ENCODE results near the gene MYMK. TPM values are rescaled to one million over a fixed set of nuclear protein-coding genes. Genes with fewer than 3 reads are reported as not detected.

Gene MYMK
- total and polyA plus RNA-seq, 2 of the 8 experiments (the other 6 are each of a cell fraction or from before 2014, with no cell fraction given) = not detected

GRCh38 chr9:133520121-133520835, 4.5 kb downstream of the MYMK start:
- POLR2A ChIA-PET (ENCODE audit: partially characterized antibody) = interaction anchor here (0.9 to 1.4 kb wide), 2 partner anchors 12 to 172 kb away, joined by 3 to 4 read pairs; partner anchors contain the start of genes MED22 and RPL7A

More at GRCh38 chr9:133520121-133520835, 4.5 kb downstream of the MYMK start:
- Histone ChIP-seq H2AK5ac (ENCODE audit: low read depth, low read length) (no peak overlapping the region), H2BK12ac (ENCODE audit: low read depth, low read length) (no peak overlapping the region), H3K27ac (ENCODE audit: low read depth, low read length) (no peak overlapping the region), H3K18ac (ENCODE audit: extremely low read depth, low read length) (no peak overlapping the region), H2BK15ac (ENCODE audit: low read length) (no peak overlapping the region), H3K23ac (ENCODE audit: insufficient read length) (no peak overlapping the region), H3K9me3 (ENCODE audit: insufficient read depth in 2 of 2, low read depth in 1 of 2, low read length in 1 of 2) (no peaks in the 10 kb centered on the region), H3K56ac (replicated peaks; ENCODE audit: insufficient read length, low read depth, low read length) (no peak overlapping the region), H4K8ac (ENCODE audit: extremely low read depth, insufficient read depth, low read length) (no peak overlapping the region), H3K9ac (replicated peaks in 1 of 4; ENCODE audit: extremely low read depth in 1 of 4, low read depth in 3 of 4, low read length in 3 of 4) (no peak overlapping the region), H3K14ac (ENCODE audit: insufficient read length) (no peak overlapping the region), H3K4me3 (ENCODE audit: extremely low read depth in 1 of 4, insufficient read depth in 2 of 4, low read depth in 3 of 4, low read length in 4 of 4) (no peak overlapping the region), H3K79me2 (ENCODE audit: control insufficient read depth in 1 of 2, insufficient read depth in 2 of 2, low read length in 2 of 2) (no peaks in the 10 kb centered on the region), H3K79me1 (ENCODE audit: low read depth, low read length) (no peaks in the 10 kb centered on the region), H2AFZ (ENCODE audit: low read length) (no peak overlapping the region), H2BK5ac (ENCODE audit: low read depth, low read length) (no peak overlapping the region), H2BK20ac (ENCODE audit: low read length) (no peak overlapping the region), H2BK120ac (replicated peaks; ENCODE audit: low read depth, low read length) (no peak overlapping the region), H4K20me1 (replicated peaks in 1 of 2; ENCODE audit: control insufficient read depth in 1 of 2, insufficient read depth in 2 of 2, low read length in 2 of 2) (no peaks in the 10 kb centered on the region), H3K4ac (replicated peaks; ENCODE audit: insufficient read length, low read depth, low read length) (no peak overlapping the region), H3K23me2 (ENCODE audit: low read depth, low read length) (no peaks in the 10 kb centered on the region), H3K36me3 (ENCODE audit: control insufficient read depth in 2 of 4, insufficient read depth in 4 of 4, low read length in 3 of 4) (no peaks in the 10 kb centered on the region), H3K4me1 (replicated peaks in 1 of 4; ENCODE audit: control insufficient read depth in 3 of 4, insufficient read depth in 4 of 4, low read length in 3 of 4) (peaks cover 0 to 3% (median 0%) of the 10 kb centered on the region in 4 experiments; a peak in 1 of 7 replicates), H3K4me2 (ENCODE audit: insufficient read depth in 1 of 2, low read depth in 2 of 2, low read length in 2 of 2) (no peak overlapping the region), H3K27me3 (replicated peaks in 1 of 4; ENCODE audit: control insufficient read depth in 3 of 4, extremely low read depth in 1 of 4, insufficient read depth in 3 of 4, low read length in 3 of 4) (no peaks in the 10 kb centered on the region), H4K91ac (replicated peaks; ENCODE audit: insufficient read length, low read length) (no peak overlapping the region), H4K5ac (ENCODE audit: insufficient read length, low read depth, low read length) (no peak overlapping the region)
- FAIRE-seq (no peak), DNase-seq (ENCODE audit: low read depth in 1 of 2, low spot score in 2 of 2) (no peak)
- 89% methylated on average over 23 of the region's 24 CpGs; no CpG with 5 or more reads in 1 of the 2 experiments for WGBS, 2 experiments (ENCODE audit: extremely low coverage in 1 of 2, insufficient coverage in 1 of 2, insufficient read length in 1 of 2, insufficient replicate concordance in 2 of 2, low coverage in 1 of 2, low lambda C conversion rate in 2 of 2, missing lambda C conversion rate in 1 of 2)
- TF ChIP-seq BACH1 (IDR thresholded peaks at IDR 0.05; ENCODE audit: low read length) (no peak), E2F6 (IDR thresholded peaks at IDR 0.05) (no peak), TCF12 (IDR thresholded peaks at IDR 0.05; ENCODE audit: low read depth, low read length) (no peak), GTF2F1 (IDR thresholded peaks at IDR 0.05; ENCODE audit: borderline replicate concordance, low read depth, low read length) (no peak), NRF1 (IDR thresholded peaks at IDR 0.05; ENCODE audit: low read depth, low read length) (no peak), CHD2 (IDR thresholded peaks at IDR 0.05; ENCODE audit: low read length) (no peak), HDAC6 (IDR thresholded peaks at IDR 0.05; ENCODE audit: low read depth, low read length) (no peak), PHF8 (conservative IDR thresholded peaks at IDR 0.05; ENCODE audit: low read depth, low read length) (no peak), MAX (IDR thresholded peaks at IDR 0.05) (no peak), NANOG (IDR thresholded peaks at IDR 0.05; ENCODE audit: insufficient read depth, low read depth, low read length, poor library complexity, severe bottlenecking) (no peak)
- CTCF ChIA-PET (ENCODE audit: partially characterized antibody) = interaction anchor here (1.3 to 1.4 kb wide), 2 partner anchors 69 to 207 kb away, joined by 3 to 4 read pairs; no protein-coding TSS in a partner anchor
